GM18861 (cell line): ENCODE results near the gene PCDH9.

ENCODE experiments used
- ATAC-seq: cut with Tn5 transposase; IDR thresholded peaks from one replicate; pipeline ENCODE4 v1.9.1; 2021; ENCODE audit not compliant: unreplicated experiment

PCDH9 gene

DNA sequence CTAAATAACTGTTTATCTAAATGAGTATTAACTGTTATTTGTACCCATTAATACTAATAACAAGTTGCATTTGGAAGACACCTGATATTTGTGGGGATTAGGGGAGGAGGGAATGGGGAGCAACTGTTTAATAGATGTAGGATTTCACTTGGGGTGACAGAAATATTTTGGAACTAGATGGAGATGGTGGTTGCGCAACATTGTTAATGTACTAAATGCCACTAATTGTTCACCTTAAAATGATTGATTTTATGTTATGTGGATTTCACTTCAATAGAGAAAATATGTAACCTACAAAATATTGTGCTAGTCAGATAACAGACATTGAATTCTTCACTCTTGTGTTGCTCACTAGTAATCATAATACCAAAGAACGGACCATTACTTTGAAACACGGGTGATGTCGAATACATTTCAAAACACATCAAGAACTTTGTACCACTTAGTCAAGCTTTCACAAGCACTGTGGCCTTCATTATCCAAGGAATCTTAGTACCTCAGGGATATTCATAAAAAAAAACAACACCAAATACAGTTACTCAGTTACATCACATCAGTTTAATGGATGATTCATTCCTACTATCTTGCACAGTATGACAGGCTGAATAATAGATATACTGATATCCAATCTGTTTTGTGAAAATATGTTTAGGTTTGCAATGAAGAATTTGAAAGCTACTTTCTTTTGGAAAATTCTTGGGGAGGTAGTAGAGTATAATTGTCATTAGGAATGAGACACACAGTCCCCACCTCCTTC lies 721.8 kb downstream of the PCDH9 start:
- no peak for ATAC-seq

DNA sequence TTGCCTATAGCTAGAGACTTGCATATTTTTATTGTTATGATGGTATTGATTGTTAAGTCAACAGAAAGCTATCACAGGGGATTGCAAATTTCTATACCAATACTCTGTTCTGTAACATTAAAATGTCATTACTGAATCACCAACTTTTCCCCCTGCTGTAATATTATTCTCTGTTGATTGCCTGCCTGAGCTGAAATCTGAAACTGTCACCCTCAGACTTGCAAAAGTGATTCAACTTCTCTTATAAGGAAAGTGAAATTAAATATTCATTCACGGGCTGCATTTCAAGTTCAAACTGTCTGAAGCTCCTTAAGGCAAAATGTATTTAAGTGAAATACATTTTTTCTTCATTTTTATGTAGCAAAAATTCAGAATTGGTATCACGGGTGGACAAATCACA lies 723.2 kb downstream of the PCDH9 start:
- ATAC-seq = peak; percentile 89

DNA sequence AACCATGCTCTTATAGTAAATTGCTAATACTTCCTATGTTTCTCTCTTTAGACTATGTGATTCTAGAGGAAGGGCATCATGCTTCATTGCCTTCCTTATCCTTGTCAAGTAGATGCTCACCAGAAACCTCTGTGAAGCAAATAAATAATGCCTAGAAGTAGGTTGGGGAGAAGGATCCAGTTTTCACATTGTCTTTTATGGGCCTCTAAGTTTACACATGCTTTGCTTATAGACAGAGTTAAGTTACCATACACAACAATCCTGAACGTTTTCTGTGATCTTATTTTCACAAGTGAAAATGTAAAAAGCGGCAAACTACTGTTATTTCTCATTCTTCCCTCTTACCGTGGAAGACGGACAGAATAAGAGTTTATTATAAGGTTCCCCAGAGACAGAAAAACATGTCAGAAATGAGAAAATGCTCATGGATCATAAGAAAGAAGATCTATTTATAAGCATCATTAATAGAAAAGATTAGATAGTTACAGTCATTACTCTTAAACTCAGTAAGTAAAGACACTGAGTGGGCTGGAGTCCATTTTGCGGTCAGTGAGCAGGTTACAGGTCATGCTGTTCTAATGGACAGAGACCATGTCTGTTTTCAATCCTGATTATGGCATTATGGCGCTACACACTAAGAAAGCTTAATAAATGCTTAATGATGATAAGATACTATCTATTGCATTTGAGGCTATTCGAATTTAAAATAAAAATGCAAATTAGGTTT lies 723.9 kb downstream of the PCDH9 start:
- no peak for ATAC-seq

DNA sequence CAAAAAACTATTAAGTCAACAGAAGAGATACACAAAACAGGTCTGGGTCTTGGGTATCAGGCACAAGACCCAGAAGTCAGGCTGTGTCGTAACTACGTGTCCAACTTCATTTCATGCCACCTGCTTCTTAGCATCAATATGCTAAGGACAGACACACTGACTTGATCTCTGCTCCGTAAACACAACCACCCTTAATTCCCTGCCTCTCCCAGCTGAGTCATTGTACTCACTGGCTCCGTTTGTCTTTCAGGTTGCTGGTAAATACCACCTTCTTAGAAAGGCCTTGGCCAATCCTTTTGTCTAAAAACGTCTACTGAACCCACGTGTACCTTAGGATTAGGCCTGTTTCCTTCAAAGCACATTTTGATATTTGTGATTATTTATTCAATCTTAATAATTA lies 726.2 kb downstream of the PCDH9 start:
- no peak for ATAC-seq

DNA sequence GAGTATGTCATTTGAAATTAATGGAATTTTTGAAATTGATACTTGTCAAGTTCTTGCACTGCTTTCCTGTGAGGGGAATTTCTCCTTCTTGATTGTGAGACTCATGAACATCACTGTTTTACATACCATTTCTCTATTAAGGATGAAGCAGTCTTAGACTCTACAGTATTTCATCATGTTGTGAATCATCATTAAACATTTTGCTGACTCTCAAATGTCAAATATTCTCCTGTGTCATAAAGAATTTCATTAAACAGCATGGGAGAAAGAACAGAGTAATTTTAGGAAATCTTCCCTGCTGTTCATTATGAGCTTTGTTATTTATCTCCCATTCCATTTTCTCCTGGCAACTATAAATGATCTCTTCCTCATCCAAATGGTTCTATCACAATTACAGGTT lies 729.0 kb downstream of the PCDH9 start:
- no peak for ATAC-seq

DNA sequence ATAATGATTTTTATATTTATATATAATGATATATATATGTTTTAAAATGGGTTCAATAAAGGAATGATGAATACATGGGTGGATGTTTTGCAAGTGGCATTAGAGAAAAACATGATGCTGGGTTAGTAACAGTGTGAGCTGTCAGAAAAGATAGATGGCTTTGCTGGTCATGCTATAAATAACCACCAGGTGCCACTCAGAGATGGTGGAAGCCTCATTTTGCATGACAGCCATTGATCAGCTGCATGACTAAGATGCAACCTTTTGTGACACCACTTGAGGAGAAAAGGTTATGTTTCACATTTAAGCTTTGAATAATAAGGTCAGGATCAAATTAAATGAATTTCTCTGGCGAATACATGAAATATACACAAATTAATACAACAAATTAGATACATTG lies 737.7 kb downstream of the PCDH9 start:
- ATAC-seq = peak; percentile 87

DNA sequence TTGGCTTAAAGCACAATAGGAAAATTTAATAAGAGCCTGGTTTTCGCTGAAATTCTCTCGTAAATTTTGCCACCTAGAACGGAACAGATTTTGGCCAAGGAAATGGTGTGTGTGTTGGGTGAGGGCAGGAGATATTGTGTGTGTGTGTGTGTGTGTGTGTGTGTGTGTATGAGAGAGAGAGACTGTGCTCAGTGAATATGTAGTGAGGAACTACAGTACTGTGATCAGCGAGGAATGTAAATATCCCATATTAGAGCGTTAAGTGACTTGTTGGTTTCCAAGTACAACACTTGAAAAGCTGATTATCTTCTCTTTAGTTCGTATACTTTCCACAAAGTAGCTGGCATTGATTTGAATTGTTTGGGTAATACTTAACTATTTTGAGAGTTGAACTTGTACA lies 738.9 kb downstream of the PCDH9 start:
- no peak for ATAC-seq

DNA sequence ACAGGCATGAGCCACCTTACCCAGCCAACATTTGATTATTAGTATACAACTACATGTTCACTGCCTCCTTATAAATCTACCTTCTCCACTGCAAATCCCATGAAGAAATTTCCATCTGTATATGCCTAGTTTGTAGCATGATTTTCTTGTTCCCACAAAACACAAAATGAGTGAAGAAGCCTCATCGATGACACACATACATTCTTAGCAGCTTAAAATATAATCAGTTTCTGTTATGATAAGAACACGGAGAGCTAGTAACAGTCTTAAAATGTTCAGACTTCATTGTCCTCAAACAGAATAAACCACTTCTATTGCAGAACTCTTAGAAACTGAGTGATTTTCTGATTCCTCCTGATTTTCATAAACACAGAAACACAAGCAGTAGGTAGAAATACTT lies 740.5 kb downstream of the PCDH9 start:
- no peak for ATAC-seq

DNA sequence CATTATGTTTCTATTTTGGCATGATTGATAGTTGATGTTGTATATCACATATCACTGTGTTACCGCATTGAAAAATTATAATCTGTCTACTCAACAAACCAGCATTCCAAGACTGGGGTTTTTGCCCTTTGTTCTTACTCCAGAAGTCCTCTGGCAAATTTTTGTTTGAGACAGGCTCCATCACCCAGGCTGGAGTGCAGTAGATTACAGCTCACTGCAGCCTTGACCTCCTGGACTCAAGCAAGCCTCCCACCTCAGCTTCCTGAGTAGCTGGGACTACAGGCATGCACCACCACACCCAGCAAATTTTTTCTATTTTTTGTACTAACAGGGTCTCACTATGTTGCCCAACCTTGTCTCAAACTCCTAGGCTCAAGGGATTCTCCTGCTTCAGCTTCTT lies 741.0 kb downstream of the PCDH9 start:
- ATAC-seq = no peak

DNA sequence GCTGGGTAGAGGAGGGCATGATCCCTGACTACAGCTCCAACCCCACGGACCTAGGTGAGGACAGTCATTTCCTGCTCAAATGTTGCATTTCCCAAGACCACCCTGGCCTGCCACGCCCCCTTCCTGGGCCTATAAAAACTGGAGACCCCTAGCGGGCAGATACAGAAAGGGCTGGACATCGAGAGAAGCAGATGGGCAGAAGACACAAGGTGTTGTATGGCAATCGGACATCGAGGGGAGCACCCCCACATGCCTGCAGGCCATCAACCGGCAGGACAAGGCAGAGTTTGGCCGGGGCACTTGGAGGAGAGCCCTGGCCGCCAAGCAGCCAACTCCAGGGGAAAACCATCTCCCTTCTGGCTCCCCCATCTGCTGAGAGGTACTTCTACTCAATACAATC lies 746.4 kb downstream of the PCDH9 start:
- no peak for ATAC-seq

DNA sequence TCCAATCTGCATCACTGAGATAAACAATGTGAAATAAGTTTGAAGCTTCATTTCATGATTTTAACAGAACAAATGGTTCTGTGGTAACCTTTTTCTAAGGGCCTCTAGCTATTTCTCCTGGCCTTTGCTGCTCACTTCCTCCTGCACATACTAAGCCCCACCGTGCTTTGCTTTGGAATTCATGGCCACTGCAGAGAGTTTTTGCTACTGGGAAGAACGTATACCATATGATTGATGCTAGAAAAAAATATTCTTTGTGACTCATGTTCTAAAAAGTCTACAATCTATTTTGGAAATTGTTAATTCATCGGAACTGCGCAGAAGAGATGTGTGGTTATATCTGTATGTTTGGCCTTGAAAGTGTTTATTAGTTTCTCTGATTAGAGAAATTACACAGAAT lies 747.3 kb downstream of the PCDH9 start:
- ATAC-seq = no peak

DNA sequence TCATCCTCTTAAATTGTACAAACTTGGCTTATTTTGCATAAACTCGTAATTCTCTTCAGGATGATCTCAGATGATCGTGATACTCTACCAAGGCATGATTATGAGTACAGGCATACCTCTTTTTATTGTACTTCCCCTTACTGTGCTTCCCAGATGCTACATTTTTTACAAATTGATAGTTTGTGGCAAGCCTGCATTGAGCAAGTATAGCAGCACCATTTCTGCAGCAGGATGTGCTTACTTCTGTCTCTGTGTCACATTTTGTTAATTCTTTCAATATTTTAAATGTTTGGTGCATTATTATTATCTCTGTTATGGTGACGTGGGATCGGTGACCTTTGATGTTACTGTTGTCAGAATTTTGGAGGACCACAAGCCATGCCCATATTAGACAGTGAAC lies 752.3 kb downstream of the PCDH9 start:
- no peak for ATAC-seq

DNA sequence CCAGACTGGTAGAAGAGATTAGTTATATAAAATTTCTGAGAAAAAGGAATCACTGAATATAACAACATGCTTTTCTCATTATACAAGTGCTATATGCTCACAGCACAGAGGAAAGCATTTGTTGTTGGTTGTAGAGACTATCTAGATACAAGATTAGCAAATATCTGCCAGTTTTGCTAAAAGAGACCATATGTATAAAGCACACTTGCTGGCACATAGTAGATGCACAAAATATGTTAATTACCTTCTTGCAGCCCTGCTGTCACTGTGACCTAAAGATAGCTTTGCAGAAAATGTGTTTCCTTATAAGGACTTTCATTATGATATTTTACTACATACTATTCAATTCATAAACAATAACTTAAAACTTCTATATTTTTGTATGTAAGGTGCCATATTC lies 755.1 kb downstream of the PCDH9 start:
- no peak for ATAC-seq

DNA sequence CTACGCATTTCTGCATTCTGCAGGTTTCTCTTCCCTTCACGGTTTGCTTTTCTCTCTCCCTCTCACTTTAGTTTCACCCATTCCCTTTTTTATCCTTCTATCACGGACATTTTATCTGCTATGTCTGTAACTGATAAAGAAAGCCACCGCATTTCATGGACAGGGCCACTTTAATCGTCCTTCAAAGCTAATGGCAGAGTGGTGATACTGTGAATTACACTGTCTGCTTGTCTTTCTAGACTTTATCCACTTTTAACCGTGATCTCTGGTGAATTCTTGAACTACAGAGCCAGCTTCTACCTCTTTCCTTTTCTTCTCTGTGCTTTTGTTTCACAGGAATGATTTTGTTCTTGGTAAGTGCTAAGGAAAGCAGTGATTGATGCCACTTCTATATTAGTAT lies 760.4 kb downstream of the PCDH9 start:
- ATAC-seq = no peak

DNA sequence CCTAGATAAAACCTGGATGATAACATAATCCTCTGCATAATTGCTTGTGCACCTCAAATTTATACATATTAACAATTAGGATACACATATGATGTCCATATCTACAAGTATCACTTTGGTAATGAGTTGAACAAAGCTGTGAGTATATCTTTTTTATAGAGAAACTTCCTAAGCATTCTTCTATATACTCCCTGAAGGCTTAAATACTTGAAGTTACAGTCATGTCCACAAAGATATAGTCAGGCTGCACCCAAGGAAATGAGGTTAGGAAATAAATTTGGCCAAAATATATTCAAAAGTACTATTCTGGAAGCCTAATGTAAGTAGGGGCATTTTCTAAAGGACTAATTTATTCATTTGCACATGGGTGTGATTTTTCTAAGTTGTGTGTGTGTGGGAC lies 761.5 kb downstream of the PCDH9 start:
- no peak for ATAC-seq

DNA sequence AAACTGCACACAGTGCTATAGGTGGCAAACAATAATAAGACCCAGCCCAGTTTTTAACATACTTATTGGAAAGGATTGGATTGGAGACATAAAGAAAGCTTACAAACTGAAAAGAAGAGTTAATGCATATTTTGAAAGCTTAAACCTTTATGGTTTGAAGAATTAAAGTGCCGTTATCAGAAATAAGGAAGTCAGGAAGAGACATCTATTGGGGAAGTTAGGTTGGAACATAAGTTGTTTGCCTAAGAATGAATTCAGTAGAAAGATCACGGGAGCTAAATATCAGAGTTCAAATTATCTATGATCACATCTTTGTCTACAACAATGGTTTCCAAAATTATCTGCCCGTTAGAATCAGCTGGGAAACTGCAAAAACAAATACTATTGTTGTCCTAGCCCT lies 767.9 kb downstream of the PCDH9 start:
- ATAC-seq = no peak

DNA sequence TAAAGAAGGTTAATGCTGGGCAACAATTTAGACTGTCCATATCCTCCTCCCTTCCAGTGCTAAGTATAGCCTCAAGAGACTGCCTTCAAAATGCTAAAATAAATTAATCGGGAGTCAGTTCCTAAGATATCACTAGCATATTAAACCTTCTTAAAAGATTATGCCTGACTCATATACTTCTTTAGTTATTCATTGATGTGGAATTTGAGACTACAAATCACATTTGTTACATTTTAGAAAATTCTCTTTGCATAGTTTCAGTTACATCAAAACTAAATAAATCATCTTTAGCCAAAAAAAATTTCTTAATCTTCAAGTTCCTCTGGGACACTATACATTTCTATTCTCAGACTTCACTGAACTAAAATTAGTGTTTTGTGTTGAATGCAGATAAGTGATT lies 769.1 kb downstream of the PCDH9 start:
- no peak for ATAC-seq

DNA sequence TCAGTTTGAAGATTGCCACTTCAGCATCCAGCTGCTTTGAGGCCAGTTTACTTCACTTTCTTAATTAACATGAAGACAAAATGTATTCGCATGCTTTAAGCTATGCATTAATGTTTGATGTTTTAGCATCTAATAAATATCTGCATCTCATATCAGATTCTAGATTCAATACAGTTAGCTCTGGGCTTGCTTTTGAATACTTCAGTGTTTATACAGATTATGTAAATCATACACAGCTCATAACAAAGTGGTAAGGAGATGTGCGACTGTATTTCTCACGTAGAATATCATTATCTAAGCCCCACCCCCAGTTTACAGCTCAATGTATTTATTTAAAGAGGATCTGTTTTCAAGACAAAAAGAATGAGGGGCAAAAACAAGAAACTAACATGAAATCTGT lies 770.5 kb downstream of the PCDH9 start:
- ATAC-seq = no peak

DNA sequence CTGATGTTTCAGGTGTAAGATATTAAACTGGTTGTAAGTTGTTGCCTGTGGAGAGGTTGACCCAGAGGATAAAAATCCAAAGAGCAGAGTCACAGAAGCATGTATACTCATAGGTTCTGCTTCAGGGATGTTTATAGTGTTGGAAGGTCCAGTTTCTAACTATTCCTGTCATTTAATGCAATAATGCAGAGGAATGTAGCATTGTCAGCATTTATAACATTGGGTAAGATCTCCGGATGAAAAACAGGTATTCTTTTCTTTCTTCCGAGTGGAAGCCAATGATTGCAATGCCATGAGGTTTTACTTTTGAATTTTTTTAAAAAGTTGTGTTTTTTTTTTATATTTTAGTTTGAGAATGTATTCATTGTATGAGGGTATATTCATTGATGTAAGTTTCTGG lies 771.0 kb downstream of the PCDH9 start:
- ATAC-seq = no peak

DNA sequence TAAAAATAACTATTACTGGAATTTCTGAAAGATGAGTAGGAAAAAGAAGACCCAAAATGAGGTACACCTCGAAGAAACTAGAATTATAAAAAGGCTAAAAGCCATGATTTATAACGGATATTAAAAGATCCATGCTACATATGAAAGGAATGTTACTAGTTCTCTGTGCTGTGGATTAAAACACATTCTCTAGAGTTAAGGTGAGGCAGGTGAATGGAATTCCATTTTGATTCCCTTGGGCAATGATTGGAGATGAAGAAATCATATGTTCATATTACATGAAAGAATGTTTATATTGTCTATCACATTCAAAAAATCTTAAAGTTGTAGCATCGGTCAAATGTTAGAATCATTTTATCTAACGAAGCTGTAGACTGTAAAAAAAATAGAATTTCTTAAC lies 783.7 kb downstream of the PCDH9 start:
- ATAC-seq = no peak

DNA sequence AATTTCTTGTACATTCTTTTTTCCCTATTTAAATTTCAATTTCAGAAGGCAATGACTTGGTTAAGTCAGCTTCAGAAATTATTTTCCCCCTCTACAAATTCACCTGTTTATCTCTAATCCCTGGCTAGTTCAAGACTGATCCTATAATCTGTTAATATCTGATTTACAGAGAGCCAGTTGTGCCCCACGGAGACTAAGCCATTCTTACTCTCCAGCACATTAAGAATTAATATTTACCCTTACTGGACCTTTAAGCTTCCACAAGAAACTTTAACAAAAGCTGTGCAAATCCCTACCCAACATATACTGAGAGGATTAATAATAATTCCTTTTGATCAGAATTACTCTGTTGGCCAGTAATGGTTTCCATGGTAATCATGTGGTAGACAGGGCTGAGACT lies 786.2 kb downstream of the PCDH9 start:
- no peak for ATAC-seq

DNA sequence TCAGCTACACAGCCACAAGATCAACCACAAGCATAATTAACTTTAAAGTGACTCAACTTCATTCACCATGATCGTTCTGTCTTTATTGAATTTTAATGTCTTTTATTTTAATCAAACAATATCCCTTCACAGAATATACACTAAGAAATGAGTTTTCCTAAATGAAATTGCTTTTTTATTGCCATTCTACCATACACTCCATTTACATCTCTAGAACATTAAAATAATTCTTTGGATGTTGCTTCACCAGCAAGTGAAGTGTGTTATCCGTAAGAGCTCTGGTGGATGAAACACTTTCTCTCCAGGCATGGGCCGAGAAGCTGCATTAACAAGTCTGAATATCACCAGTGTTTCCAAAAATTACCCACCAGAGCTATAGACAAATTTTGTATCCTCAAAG lies 789.2 kb downstream of the PCDH9 start:
- ATAC-seq = no peak

DNA sequence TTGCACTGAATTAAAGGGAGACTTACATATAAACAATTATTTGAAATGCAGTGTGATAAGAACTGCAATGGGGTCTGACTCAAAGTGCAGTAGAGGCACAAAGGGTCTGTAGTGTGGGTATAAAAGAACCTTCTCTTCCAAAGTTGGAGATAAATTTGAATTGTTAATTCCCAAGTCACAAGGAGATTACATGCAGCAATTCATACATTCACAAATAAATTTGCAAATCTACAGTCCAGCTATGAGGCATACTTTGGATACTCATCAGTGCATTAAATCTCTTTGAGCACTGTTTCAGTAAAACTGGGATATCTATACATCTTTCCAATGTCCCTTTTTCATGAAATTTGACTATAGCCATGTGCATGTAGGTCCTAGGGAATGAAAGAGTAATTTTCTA lies 799.4 kb downstream of the PCDH9 start:
- ATAC-seq = no peak
